Prostate gland (tissue), 2 donors: ENCODE measurements around the gene FAM174A. TPM values are rescaled to one million over a fixed set of nuclear protein-coding genes. Genes with fewer than 3 reads are reported as not detected.
"Not testable (repeated sequence)": the region's sequence is repeated elsewhere in the genome, so short reads cannot be mapped to it uniquely, and the experiment has no call there.

ENCODE experiments used
- DNase-seq: peaks from one replicate; pipeline ENCODE4 v3.0.0-alpha.2; 2019; ENCODE audit warnings: low spot score
- H3K27ac ChIP-seq, 2 donors: fragments of 200-600 bp; sonication (generic); 2 replicates each; pipeline ENCODE4 v1.5.1; 2017 to 2019
- H3K27me3 ChIP-seq: fragments of 200-600 bp; sonication (generic); replicated peaks from 2 replicates; pipeline ENCODE4 v1.5.1; 2019; ENCODE audit not compliant: insufficient read depth
- H3K36me3 ChIP-seq, 2 donors: fragments of 200-600 bp; sonication (generic); 1 replicate in 1 of 2; 2 replicates in 1 of 2; pipeline versions ENCODE4 v1.5.1 to v1.8.1; 2017 to 2019
- H3K4me1 ChIP-seq: fragments of 200-600 bp; sonication (generic); replicated peaks from 2 replicates; pipeline ENCODE4 v1.5.1; 2019
- H3K4me3 ChIP-seq, 2 donors: fragments of 200-600 bp; sonication (generic); 2 replicates each; pipeline ENCODE4 v1.5.1; 2017 to 2019
- H3K9me3 ChIP-seq: fragments of 200-600 bp; sonication (generic); 2 replicates; pipeline ENCODE4 v1.5.1; 2017
- POLR2A ChIP-seq: fragments of 450-650 bp; IDR thresholded peaks from one replicate; pipeline ENCODE4 v1.6.1; 2016; ENCODE audit warnings: antibody characterized with exemption, mild to moderate bottlenecking
- POLR2AphosphoS5 ChIP-seq: sonication (generic); formaldehyde crosslinking; IDR thresholded peaks from one replicate; pipeline ENCODE4 v1.6.1; 2017; ENCODE audit warnings: antibody characterized with exemption
- WGBS: methylation state at CpG from one replicate; pipeline ENCODE4 v1.1.5; 2018; 5-methylcytosine and 5-hydroxymethylcytosine counted together
- intact Hi-C: fragments of 100-400 bp; cut with DNase I; formaldehyde crosslinking; loops from one replicate; pipeline ENCODE4 v1.14.2; 2022
- total RNA-seq, 2 donors: library from RNA; depleted of rRNA; stranded (reverse); fragments of >200 nt; gene quantifications; one replicate each; pipeline ENCODE4 v1.1.0, GENCODE V29; 2016
- TF ChIP-seq, protein P1 (sequence below), 4 experiments: fragments of 200-600 bp in 2 of 4; fragments of 450-650 bp in 2 of 4; sonication (generic) in 2 of 4; IDR thresholded peaks; 1 replicate in 3 of 4; 2 replicates in 1 of 4; pipeline ENCODE4 v1.5.1; 2016 to 2019; ENCODE audit warnings: antibody characterized with exemption in 4 of 4, mild to moderate bottlenecking in 2 of 4, moderate library complexity in 2 of 4

Gene FAM174A
- total RNA-seq, 2 donors from 2014 or later = 41.6 to 74.5 TPM

DNA sequence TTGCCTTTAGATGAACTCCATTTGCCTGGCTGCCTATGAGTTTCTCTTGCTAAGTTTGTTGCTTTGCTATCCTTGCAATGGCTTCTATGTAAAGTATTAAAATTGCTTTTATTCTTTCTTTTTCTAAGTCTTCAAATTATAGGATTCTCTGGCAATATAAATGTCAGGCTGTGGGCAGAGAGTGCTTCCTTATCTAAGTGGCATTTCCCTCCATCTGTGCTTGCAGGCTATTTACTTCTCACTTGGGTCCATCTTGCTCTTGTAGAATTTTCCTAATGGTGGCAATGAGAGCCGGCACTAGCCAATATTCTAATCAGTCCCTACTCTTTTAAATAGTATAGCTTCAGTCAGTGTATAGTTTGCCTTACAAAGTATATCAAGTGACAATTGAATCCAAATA lies 63.3 kb downstream of the FAM174A start:
- intact Hi-C loops = no loop called here
- Histone ChIP-seq H3K27ac (no peak overlapping the region), H3K36me3 (no peaks in the 10 kb centered on the region), H3K9me3 (no peaks in the 10 kb centered on the region), H3K27me3 (no peaks in the 10 kb centered on the region), H3K4me1 (no peaks in the 10 kb centered on the region), H3K4me3 (no peak overlapping the region)
- 87% methylated on average over 1 of the region's 1 CpG for WGBS
- TF ChIP-seq POLR2AphosphoS5 = no peak
- TF ChIP-seq, protein P1, sequence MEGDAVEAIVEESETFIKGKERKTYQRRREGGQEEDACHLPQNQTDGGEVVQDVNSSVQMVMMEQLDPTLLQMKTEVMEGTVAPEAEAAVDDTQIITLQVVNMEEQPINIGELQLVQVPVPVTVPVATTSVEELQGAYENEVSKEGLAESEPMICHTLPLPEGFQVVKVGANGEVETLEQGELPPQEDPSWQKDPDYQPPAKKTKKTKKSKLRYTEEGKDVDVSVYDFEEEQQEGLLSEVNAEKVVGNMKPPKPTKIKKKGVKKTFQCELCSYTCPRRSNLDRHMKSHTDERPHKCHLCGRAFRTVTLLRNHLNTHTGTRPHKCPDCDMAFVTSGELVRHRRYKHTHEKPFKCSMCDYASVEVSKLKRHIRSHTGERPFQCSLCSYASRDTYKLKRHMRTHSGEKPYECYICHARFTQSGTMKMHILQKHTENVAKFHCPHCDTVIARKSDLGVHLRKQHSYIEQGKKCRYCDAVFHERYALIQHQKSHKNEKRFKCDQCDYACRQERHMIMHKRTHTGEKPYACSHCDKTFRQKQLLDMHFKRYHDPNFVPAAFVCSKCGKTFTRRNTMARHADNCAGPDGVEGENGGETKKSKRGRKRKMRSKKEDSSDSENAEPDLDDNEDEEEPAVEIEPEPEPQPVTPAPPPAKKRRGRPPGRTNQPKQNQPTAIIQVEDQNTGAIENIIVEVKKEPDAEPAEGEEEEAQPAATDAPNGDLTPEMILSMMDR (IDR thresholded peaks at IDR 0.05) = no peak
- TF ChIP-seq POLR2A = no peak
- DNase-seq = no peak

DNA sequence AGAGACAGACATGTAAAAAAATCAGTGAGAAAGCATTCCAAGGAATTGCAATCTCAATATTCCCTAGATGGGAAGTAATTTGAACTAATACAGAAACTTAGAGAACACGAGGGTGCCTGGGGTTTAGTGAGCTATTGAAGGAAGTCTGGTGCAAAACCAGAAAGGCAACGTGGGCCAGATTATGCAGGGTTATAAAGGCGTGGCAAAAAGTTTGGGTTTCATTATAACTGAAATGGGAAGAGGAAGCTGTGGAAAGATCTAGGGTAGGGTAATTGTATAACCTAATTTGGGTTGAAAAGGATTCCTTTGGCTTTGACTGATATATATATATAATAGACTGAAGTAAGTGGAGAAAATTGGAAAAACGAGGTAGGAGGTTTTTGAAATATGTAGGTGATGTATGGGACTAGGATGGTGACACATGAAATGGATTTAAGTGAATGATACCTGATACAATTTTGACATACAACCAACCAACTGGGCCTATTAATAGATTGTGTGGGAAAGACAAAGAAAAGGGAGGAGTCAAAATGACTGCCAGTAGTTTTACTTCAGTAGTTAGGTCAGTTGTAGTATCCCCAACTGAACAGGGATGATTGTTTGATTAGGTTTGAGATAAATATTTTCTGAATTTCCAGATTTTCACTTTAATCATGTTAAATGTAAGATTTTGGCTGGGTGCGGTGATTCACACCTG lies 65.3 kb downstream of the FAM174A start:
- no peak overlapping the region for H3K27ac ChIP-seq
- no peaks in the 10 kb centered on the region for H3K36me3 ChIP-seq
- TF ChIP-seq POLR2A = no peak
- TF ChIP-seq, protein P1 (IDR thresholded peaks at IDR 0.05) = no peak
- no peak for TF ChIP-seq POLR2AphosphoS5
- no peaks in the 10 kb centered on the region for H3K4me1 ChIP-seq
- DNase-seq = no peak
- no peak overlapping the region for H3K4me3 ChIP-seq
- no peaks in the 10 kb centered on the region for H3K9me3 ChIP-seq
- no peaks in the 10 kb centered on the region for H3K27me3 ChIP-seq
- WGBS = 75% methylated on average over 5 of the region's 5 CpGs
- intact Hi-C loops = no loop called here

DNA sequence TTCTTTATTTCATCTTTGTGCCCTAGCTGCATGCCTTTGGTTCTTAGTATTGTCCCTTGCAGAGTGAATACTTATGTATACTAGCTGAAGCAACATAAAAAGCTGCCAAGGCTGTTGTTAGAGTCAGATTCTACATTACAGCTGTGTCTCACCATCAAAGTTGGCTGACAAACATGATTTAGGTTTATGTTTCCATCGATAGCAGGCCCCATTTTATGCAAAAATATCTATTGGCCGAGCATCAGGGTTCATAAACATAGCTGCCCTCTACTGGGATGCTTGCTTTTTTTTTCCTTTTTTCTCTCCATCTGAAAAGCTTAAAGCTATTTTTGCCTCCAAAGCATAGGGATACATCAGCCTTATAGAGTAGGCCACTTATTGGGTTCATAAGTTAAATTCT lies 68.0 kb downstream of the FAM174A start:
- intact Hi-C loops = no loop called here
- Histone ChIP-seq H3K27ac (no peak overlapping the region), H3K4me1 (no peaks in the 10 kb centered on the region), H3K4me3 (no peak overlapping the region), H3K9me3 (no peaks in the 10 kb centered on the region), H3K27me3 (no peaks in the 10 kb centered on the region), H3K36me3 (no peaks in the 10 kb centered on the region)
- TF ChIP-seq POLR2A (no peak), POLR2AphosphoS5 (no peak)
- TF ChIP-seq, protein P1 (IDR thresholded peaks at IDR 0.05) = no peak
- WGBS = 69% methylated on average over 2 of the region's 2 CpGs
- no peak for DNase-seq

DNA sequence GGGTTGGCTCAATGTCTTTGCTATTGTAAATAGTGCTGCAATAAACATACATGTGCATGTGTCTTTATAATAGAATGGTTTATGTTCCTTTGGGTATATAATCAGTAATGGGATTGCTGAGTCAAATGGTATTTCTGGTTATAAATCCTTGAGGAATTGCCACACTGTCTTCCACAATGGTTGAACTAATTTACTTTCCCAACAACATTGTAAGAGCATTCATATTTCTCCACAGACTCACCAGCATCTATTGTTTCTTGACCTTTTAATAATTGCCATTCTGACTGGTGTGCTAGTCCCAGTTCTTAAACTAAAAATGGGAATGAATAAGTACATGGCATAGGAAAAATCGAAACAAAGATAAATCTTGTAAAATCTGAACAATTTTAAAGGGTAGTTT lies 68.8 kb downstream of the FAM174A start:
- intact Hi-C loops, H3K27ac ChIP-seq, H3K36me3 ChIP-seq, H3K4me3 ChIP-seq, H3K4me1 ChIP-seq, H3K9me3 ChIP-seq, H3K27me3 ChIP-seq, DNase-seq: not testable (repeated sequence)
- 86% methylated on average over 1 of the region's 1 CpG for WGBS

DNA sequence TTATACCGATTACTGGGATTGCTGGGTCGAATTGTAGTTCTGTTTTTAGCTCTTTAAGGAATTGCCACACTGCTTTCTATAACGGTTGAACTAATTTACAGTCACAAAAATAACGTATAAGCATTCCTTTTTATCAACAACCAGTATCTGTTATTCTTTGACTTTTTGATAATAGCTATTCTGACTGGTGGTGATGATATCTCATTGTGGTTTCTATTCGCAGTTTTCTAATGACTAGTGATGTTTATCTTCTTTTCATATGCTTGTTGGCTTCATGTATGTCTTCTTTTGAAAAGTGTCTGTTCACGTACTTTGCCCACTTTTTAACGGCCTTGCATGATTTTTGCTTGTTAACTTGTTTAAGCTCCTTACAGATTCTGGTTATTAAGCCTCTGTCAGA lies 74.4 kb downstream of the FAM174A start:
- WGBS = 55% methylated on average over 7 of the region's 7 CpGs
- no peak overlapping the region for H3K27ac ChIP-seq
- intact Hi-C loops = no loop called here

More for the DNA sequence above, 74.4 kb downstream of the FAM174A start:
- H3K27me3 ChIP-seq = no peaks in the 10 kb centered on the region
- H3K9me3 ChIP-seq = no peaks in the 10 kb centered on the region
- no peak for DNase-seq
- TF ChIP-seq POLR2AphosphoS5 (no peak), POLR2A (no peak)
- TF ChIP-seq, protein P1 (IDR thresholded peaks at IDR 0.05) = no peak
- no peaks in the 10 kb centered on the region for H3K4me1 ChIP-seq
- H3K36me3 ChIP-seq = no peaks in the 10 kb centered on the region
- no peak overlapping the region for H3K4me3 ChIP-seq
